Urothelium cell line (cell line): Measurements from ENCODE around the gene UGGT2.

Experiments
- DNase-seq: peaks from one replicate; pipeline ENCODE4 v3.0.0; 2011; ENCODE audit warnings: low spot score, mixed read lengths
- FAIRE-seq: peaks from 2 replicates; lab custom pipeline; 2011; peaks lifted over from hg19 to GRCh38; lab: Jason Lieb, UNC

Gene UGGT2, protein sequence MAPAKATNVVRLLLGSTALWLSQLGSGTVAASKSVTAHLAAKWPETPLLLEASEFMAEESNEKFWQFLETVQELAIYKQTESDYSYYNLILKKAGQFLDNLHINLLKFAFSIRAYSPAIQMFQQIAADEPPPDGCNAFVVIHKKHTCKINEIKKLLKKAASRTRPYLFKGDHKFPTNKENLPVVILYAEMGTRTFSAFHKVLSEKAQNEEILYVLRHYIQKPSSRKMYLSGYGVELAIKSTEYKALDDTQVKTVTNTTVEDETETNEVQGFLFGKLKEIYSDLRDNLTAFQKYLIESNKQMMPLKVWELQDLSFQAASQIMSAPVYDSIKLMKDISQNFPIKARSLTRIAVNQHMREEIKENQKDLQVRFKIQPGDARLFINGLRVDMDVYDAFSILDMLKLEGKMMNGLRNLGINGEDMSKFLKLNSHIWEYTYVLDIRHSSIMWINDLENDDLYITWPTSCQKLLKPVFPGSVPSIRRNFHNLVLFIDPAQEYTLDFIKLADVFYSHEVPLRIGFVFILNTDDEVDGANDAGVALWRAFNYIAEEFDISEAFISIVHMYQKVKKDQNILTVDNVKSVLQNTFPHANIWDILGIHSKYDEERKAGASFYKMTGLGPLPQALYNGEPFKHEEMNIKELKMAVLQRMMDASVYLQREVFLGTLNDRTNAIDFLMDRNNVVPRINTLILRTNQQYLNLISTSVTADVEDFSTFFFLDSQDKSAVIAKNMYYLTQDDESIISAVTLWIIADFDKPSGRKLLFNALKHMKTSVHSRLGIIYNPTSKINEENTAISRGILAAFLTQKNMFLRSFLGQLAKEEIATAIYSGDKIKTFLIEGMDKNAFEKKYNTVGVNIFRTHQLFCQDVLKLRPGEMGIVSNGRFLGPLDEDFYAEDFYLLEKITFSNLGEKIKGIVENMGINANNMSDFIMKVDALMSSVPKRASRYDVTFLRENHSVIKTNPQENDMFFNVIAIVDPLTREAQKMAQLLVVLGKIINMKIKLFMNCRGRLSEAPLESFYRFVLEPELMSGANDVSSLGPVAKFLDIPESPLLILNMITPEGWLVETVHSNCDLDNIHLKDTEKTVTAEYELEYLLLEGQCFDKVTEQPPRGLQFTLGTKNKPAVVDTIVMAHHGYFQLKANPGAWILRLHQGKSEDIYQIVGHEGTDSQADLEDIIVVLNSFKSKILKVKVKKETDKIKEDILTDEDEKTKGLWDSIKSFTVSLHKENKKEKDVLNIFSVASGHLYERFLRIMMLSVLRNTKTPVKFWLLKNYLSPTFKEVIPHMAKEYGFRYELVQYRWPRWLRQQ (N-terminal part only)

DNA sequence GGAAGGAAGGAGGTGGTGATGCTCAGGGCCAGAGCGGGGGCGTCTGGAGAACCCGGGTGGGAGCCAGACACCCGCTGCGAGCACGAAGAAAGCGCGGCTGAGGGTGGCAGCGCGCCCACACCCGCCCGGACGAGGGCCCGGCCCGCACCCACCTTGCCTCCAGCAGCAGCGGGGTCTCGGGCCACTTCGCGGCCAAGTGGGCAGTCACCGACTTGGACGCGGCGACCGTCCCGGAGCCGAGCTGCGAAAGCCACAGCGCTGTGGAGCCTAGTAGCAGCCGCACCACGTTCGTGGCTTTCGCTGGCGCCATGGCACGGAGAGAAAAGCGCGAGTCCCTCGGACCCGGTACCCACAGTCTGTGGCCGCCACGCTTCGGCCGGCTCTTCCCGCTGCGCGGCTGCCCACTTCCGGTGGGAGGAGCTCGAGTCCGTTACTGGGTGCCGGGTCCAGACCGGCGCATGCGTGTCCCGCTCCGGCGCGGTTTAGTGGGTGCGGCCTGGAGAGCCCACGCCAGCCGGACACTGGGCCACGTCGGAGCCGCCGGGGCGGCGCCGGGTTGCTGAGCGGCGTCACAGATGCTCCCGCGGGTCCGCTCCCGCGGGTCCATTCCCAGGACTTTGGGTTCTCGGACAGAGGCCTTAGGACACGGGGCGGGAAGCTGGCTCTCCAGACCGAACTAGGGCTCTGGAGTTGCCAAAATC is at the start of gene UGGT2:
UGGT2 (minus strand) TSS at position 399 of the 701 bp plus-strand sequence; CDS start at position 310, 89 bp downstream.
- DNase-seq (peak; percentile 94), FAIRE-seq (no peak)

DNA sequence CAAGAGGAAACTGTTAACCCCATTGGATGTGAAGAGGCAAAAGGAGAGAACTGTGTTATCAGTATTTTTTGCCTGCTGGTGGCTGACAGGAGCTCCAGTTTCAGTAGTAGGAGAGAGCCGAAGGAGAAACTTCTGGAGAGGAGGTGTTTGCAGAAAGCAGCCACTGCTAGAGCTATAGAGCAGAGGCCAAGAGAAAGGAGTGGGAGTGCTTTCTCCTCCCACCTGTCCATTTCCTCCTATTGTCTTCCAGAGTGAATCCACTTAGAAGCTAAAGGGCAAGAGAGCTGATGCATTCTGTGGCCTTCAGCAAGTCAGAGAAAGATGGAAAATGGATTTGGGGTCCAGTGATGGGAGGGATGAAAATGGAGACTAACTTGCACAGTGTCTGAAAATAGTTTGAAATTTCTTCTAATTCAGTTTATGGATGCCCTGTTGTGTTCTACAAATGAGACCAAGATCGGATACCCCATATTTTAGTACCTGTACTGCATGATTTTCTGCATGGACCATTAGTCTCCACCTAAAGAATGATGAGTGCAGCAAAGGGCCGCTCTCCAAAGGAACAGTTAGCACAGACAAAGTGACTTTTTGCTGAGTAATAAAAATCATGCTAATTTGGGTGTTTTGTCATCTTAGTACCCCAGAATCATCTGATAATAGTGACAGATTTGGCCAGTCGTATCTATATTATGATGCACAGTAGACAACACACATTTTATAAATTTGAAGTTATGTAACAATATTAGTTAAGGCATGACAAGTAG is 47.4 kb upstream of the UGGT2 start:
- DNase-seq (no peak), FAIRE-seq (no peak)

DNA sequence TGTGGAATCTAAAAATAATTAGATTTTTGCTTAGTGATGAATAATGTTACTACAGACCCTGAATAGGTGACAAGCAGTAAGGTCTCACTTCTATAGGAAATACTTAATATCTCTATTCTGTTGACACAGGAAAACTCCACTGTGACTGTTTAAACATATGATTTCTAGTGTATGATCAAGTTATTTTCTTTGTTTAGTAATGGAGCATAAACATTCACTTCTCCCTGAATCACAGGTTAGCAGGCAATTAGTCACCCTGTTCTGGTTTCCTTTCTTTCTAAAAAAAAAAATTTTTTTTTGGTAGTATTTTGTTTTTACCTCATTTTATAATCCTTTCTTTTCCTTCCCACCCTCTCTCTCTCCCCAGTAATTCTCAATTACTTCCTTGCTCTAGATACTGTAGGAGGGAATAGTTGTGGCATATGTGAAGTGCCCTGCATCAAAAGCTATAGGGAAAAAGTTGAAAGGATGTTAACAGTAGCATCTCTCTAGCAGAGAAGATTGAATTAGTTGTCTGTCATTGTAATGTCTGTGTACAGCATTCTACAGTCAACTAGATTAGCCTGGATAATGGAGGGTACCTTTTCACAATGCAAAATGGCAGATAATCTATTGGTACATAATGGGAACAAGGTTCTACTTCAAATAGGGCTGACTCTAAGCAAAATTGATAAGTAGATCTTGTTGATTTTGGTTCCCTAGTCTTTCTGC is 40.2 kb upstream of the UGGT2 start:
- DNase-seq (no peak), FAIRE-seq (no peak)

DNA sequence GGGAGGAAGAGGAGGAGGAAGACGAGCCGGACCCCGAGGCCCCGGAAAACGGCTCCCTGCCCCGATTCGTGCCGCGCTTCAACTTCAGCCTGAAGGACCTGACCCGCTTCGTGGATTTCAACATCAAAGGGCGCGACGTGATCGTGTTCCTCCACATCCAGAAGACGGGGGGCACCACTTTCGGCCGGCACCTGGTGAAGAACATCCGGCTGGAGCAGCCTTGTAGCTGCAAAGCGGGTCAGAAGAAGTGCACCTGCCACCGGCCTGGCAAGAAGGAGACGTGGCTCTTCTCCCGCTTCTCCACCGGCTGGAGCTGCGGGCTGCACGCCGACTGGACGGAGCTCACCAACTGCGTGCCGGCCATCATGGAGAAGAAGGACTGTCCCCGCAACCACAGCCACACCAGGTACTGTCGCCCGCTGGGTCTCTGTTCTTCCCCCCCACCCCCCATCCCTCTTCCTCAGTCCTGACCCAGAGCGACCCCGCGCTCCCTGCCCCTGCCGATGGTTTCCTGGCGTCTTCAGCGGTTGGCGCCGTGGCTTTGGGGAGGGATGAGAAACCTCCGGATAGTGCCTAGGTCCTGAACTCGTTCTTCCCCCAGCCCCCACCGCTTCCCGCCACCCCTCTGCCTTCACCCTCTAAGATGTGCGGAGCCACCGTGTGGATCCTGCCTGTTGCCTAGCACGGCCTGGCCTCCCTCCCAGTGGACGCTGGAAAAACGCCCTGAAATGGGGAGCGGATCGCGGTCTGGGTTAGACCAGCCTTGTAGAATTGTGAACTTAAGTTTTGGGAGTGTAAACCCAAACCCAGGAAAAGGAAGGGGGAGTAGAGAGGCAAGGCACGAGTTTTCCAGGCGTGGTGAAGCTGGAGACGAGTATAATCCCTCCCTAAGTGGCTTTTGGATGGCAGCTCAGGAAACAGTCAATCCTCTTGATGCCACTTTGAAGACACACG is 38.2 kb upstream of the UGGT2 start:
- no peak for FAIRE-seq
- no peak for DNase-seq

DNA sequence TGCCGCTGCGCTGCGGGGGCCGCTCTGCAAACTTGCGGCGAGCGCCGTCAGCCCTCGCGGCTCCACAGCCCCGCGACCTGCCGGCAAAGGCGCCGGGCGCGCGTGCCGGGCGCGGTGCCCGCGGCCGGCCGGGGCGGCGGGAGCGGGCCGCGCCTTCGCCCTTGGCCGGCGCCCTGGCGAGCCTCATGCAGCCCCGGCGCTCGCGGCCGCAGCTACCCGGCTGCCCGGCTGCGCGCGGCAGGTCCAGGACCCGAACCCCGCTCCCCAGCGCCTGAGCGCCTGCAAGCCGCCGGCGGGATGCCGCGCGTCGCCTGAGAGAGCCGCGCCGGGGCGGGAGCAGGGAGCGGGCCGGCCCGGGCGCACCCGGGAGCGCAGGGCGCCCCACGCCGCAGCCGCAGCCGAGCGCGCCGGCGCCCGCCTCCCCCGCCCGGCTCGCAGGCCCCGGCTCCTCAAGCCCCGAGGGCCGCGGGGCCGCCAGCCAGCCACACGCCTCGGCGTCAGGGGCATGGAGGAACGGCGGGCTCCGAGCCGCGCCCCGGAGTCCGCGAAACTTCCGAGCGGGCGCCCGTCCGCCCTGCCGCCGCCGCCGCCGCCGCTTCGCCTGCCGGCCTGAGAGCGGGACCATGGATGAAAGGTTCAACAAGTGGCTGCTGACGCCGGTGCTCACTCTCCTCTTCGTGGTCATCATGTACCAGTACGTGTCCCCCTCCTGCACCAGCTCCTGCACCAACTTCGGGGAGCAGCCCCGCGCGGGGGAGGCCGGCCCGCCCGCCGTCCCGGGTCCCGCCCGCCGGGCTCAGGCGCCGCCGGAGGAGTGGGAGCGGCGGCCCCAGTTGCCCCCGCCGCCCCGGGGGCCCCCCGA is 37.3 kb upstream of the UGGT2 start:
- DNase-seq, result peak; percentile 37
- FAIRE-seq, result no peak

DNA sequence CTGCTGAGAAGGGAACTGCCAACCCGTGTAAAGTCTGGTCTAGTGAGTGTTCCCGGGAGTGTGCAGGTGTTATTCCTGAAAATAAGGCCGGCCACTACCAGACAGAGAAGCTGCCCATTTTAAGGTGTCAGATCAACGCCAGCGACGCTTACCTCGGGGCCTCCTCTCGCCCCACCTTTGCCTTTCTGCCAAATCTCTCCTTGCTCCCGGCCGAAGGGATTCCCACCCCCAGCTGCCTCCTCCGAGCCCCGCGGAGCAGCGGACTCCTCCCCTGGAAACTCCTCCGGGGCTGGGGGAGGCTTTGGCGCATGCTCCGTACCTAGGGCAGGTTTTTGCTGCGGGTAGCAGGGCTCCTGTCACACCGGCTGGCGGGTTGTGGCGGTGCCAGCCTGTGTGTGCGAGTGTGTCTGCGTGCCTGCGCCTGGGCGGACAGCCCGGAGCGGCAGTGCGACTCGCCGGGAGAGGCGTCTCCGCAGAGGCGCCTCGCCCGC is 36.6 kb upstream of the UGGT2 start, which contains the start of gene HS6ST3:
HS6ST3 (plus strand) TSS at position 359 of the 491 bp plus-strand sequence.
- DNase-seq (peak; percentile 53), FAIRE-seq (no peak)

DNA sequence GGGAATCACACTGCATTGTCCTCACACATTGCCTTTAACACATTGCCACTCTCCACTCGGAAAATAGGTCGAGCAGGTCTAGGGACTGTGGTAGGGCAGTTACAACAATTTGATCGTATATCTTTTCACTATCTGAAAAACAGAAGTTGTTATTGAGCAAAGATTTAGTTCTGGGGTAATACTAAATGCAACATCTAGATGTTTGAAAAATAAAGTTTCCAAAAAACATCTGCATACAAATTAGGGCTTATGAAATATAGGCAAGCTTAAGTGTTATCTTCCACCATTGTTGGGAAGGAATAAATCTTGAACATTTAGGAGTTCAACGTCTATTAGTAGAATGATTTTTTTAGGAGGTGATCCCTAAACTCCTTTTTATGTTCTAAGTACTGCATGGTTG is 35.9 kb upstream of the UGGT2 start:
- no peak for DNase-seq
- no peak for FAIRE-seq

DNA sequence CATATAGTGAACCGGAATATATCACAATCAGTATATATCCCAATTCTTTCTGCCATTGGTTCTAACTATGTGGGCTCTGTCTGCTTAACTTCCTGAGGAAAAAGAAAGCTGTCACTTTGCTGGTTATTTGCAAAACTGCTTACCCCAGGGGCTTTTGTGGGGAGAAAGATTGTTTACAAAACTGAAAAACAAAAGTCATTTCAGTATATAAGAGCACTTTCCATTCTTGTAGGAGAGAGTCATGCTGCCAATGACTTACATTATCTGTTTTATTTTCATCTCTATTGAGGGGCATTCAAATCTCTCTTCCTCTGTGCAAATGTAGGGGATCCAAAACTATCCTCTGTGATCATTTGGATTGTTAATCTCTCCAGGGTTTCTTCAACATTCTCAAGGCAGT is 33.5 kb upstream of the UGGT2 start:
- FAIRE-seq, result no peak

DNA sequence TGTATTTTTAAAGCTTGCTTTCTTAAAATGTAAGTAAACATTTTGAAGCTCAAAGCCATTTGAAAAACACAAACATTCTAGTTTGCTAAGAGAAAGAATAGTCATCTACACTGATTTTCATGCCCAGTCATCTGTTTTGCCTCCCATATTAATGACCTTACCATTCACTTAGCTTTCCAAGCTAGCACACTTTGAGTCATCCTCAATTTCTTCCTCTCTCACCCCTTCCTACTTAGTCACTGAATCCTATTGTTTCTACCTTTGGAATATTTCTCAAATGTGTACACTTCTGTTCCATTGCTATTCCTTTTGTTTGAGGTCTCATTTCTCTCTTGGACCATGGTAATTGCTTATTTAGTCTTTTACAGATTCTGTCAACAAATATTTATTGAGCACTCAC is 29.4 kb upstream of the UGGT2 start:
- DNase-seq (no peak), FAIRE-seq (no peak)

More for the DNA sequence above, 33.5 kb upstream of the UGGT2 start:
- DNase-seq, result no peak

DNA sequence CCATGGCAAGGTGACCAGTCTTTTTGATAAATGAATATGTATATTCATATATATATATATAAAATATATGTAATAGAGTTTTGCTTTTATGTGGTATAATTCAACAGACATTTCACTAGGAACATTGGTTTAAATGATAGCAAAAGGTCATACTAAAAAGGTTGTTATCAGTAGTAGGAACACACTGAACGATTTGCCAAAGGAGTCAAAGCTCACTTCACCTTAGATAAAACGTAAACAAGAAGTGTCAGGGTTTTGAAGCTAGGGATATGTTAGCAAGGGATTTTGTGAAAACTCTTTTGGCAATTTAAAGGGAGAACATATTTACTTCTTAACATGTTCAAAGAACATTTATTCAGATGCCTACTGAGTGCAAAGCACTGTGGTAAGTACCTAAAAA is 28.7 kb upstream of the UGGT2 start:
- FAIRE-seq (no peak), DNase-seq (no peak)

DNA sequence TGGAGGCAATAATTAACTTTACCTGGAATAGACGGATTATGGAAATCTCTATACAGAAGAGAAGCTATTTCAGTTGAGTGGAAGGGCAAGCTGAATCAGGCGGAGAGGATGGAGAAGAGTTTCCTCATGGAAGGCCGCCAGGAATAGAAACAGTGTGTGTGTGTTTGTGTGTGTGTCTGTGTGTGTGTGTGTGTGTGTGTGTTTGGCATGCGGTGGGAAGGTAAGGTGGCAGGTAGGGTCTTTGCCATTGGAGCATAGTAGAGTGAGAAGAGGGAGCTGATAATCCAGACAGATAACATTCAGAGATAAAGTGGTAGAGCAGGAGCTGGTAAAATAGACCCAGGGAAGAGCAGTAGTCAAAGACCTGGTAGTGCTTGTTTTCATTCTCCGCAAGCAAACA is 27.5 kb upstream of the UGGT2 start:
- DNase-seq (no peak), FAIRE-seq (peak; percentile 48)

DNA sequence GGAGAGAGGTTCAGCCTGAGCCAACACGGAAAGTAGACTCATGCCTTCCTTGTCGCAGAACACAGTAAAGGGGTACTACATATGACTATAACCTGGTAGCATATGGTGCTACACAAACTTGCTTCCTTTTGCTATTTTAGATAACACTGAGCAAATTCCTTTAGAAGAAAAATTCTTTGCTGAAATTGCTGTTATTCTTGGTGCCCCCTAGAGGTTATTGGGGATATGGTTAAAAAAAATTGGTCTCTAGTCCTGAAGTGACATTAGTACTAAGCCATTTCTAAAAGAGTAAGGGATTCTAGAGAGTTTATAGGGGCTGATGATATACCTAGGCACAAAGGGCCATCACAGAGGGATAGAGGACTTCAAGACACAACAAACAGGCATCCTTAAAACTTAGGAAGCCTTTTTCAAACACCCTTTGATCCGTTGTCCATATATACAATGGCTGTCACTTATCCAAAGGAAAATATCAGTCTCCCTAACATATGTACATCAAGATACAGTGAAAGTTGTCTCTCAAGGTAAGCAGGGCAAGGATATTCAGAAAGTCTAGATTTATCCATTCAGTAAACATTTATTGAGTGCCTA is 22.8 kb upstream of the UGGT2 start:
- no peak for FAIRE-seq

DNA sequence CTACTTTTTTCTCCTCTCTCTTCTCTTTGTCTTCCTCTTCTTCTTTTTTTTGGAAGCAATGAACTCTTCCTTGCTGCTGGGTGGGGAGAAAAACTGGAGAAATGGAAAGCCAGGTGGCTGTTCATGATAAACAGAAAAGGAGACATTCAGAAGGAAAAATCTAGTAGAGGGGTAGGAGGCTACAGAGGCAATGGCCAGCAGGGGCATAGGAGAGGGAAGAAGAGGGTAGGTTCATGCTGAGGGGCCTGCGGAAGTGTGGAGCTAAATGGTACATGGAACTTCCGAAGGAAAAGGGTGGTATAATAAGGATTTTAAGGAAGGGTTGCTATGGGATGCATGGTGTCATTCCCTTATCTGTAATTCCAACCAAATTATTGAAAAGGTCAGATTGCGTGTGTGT is 19.2 kb upstream of the UGGT2 start:
- FAIRE-seq, result no peak
- no peak for DNase-seq

More for the DNA sequence above, 22.8 kb upstream of the UGGT2 start:
- no peak for DNase-seq

DNA sequence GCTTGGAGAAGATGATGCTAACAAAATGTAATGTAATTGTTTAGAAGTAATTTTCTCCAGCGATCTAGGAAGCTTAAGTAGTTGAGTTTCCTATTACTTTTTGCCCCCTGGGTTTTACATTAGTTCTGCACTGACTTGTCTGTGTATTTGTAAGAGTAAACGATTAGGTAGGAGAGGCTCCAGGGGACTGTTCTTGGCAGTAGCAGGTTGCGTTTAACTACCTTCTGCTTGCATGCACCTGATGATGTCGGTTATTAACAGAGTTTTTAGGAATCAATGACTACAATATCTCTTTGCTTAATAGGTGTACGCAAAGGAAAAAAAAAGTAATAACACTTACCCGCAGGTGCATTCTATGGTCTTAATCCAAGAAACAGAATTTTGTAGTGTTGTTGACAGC is 18.3 kb upstream of the UGGT2 start:
- DNase-seq (no peak), FAIRE-seq (no peak)

DNA sequence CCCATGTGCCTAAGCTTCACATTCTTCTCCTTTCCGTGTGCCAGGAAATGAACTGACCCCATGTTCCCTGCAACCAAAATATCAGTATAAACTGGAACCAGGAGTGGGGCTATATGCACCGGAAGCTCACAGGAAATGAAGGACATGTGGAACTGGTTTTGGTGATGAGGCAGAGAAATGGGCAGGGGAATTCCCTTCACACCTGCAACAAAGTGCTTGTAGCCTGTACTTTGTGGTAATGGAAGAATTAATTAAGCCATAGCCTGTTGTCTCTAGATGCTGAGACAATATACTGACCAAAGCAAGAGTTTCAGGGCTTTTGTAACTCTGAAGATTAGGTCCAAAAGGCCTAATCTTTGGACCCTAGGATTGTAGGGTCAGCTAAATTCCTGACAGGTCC is 15.5 kb upstream of the UGGT2 start:
- no peak for FAIRE-seq

DNA sequence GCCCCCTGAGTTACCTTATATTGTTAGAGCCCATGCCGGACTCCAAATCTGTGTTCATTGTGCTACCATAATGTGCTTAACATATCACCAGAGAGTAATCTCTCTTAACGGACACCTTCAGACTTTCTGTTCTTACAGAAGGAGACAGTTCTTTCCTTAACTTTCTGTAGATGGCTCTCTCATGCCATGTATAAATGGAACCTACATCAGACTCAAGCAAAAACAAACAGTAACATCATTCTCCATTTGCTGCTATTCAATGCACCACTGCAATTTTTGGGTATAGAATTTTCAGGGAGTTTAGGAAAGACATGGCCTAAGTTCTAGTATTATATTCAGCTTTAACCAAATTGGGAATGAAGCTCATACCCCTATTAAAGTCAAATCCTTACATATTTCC is 12.6 kb upstream of the UGGT2 start:
- FAIRE-seq (no peak), DNase-seq (no peak)

More for the DNA sequence above, 15.5 kb upstream of the UGGT2 start:
- DNase-seq, result no peak
